ENCODE results near the gene SKA2. TPM values are rescaled to one million over a fixed set of nuclear protein-coding genes. Genes with fewer than 3 reads are reported as not detected.
"Not testable (repeated sequence)": the region's sequence is repeated elsewhere in the genome, so short reads cannot be mapped to it uniquely, and the experiment has no call there.

The SKA2 gene
- total RNA-seq, 2 donors from 2014 or later, result 29.5 to 53.8 TPM

- no peak for DNase-seq
- Histone ChIP-seq H3K9me3 (no peaks in the 10 kb centered on the region), H3K27me3 (no peaks in the 10 kb centered on the region), H3K4me1 (no peaks in the 10 kb centered on the region), H3K4me3 (no peak overlapping the region), H3K27ac (no peak overlapping the region), H3K36me3 (no peaks in the 10 kb centered on the region), H3K9ac (ENCODE audit: low read depth in 2 of 2, low read length in 2 of 2) (no peak overlapping the region)
- no peak for TF ChIP-seq CTCF (IDR thresholded peaks at IDR 0.05)
- intact Hi-C loops (cut with DNase I), result no loop called here
Observed at GRCh38 chr17:59097876-59098275, 57.1 kb downstream of the SKA2 start.

GRCh38 chr17:59094861-59095530, 60.0 kb downstream of the SKA2 start:
- no peaks in the 10 kb centered on the region for H3K27me3 ChIP-seq
- H3K9me3 ChIP-seq, result no peaks in the 10 kb centered on the region
- intact Hi-C loops (cut with DNase I), result no loop called here
- no peak overlapping the region for H3K9ac ChIP-seq (ENCODE audit: low read depth in 2 of 2, low read length in 2 of 2)
- no peak for TF ChIP-seq CTCF (IDR thresholded peaks at IDR 0.05)
- H3K27ac ChIP-seq, result no peak overlapping the region
- no peaks in the 10 kb centered on the region for H3K4me1 ChIP-seq
- H3K36me3 ChIP-seq, result peaks cover under 1% of the 10 kb centered on the region
- DNase-seq, result no peak
- no peak overlapping the region for H3K4me3 ChIP-seq

- peak overlapping the region; percentile 19 for H3K27ac ChIP-seq
- no peak overlapping the region for H3K4me3 ChIP-seq
- H3K36me3 ChIP-seq, result peaks cover 4% of the 10 kb centered on the region
- peak overlapping the region in 1 of 2 donors; percentile 46 for H3K9ac ChIP-seq (ENCODE audit: low read depth in 2 of 2, low read length in 2 of 2)
- intact Hi-C loops (cut with DNase I), result no loop called here
- H3K4me1 ChIP-seq, result no peaks in the 10 kb centered on the region
- no peaks in the 10 kb centered on the region for H3K27me3 ChIP-seq
- no peak for TF ChIP-seq CTCF (IDR thresholded peaks at IDR 0.05)
- H3K9me3 ChIP-seq, result no peaks in the 10 kb centered on the region
- DNase-seq, result peak; percentile 36
Observed at GRCh38 chr17:59093702-59094231, 61.2 kb downstream of the SKA2 start.

- peak overlapping the region; percentile 19 for H3K27ac ChIP-seq
- DNase-seq, result no peak
- no peaks in the 10 kb centered on the region for H3K27me3 ChIP-seq
- H3K4me1 ChIP-seq, result no peaks in the 10 kb centered on the region
- peak overlapping the region in 1 of 2 donors; percentile 46 for H3K9ac ChIP-seq (ENCODE audit: low read depth in 2 of 2, low read length in 2 of 2)
- H3K36me3 ChIP-seq, result peaks cover 4% of the 10 kb centered on the region
- no peaks in the 10 kb centered on the region for H3K9me3 ChIP-seq
- intact Hi-C loops (cut with DNase I), result no loop called here
- no peak overlapping the region for H3K4me3 ChIP-seq
- TF ChIP-seq CTCF (IDR thresholded peaks at IDR 0.05), result no peak
Observed at GRCh38 chr17:59093145-59093701, 61.8 kb downstream of the SKA2 start.

- H3K9me3 ChIP-seq; H3K36me3 ChIP-seq; H3K4me3 ChIP-seq; intact Hi-C loops (cut with DNase I); H3K27ac ChIP-seq; H3K4me1 ChIP-seq; DNase-seq; H3K9ac ChIP-seq (ENCODE audit: low read depth in 2 of 2, low read length in 2 of 2); H3K27me3 ChIP-seq: not testable (repeated sequence)
Observed at GRCh38 chr17:59090593-59090992, 64.4 kb downstream of the SKA2 start.

GRCh38 chr17:59084154-59084553, 70.8 kb downstream of the SKA2 start:
- DNase-seq, result no peak
- no peak overlapping the region for H3K27ac ChIP-seq
- no peak for TF ChIP-seq CTCF (IDR thresholded peaks at IDR 0.05)
- H3K36me3 ChIP-seq, result no peaks in the 10 kb centered on the region
- H3K4me1 ChIP-seq, result no peaks in the 10 kb centered on the region
- intact Hi-C loops (cut with DNase I), result no loop called here
- no peaks in the 10 kb centered on the region for H3K9me3 ChIP-seq
- no peak overlapping the region for H3K9ac ChIP-seq (ENCODE audit: low read depth in 2 of 2, low read length in 2 of 2)
- H3K4me3 ChIP-seq, result no peak overlapping the region
- no peaks in the 10 kb centered on the region for H3K27me3 ChIP-seq

Data from colonic mucosa (tissue), 4 donors.